GM18907 (cell line): ENCODE results near the gene ARHGAP4.

Experiments used
- ATAC-seq: cut with Tn5 transposase; IDR thresholded peaks from one replicate; pipeline ENCODE4 v1.9.1; 2021; ENCODE audit warnings: mild to moderate bottlenecking, moderate library complexity; ENCODE audit not compliant: unreplicated experiment

ARHGAP4 gene

GRCh38 chrX:153928846-153929245 is 2.8 kb upstream of the ARHGAP4 start:
- no peak for ATAC-seq

- ATAC-seq = peak; percentile 81
Observed at GRCh38 chrX:153927922-153928760, 2.1 kb upstream of the ARHGAP4 start.

- no peak for ATAC-seq
Observed at GRCh38 chrX:153927672-153927921, 1.5 kb upstream of the ARHGAP4 start.

GRCh38 chrX:153926858-153927671 is 1.0 kb upstream of the ARHGAP4 start:
- ATAC-seq = peak; percentile 57

- ATAC-seq = peak; percentile 1
Observed at GRCh38 chrX:153926552-153926857, 441 bp upstream of the ARHGAP4 start.

- ATAC-seq = no peak
Observed at GRCh38 chrX:153925387-153925738, 701 bp downstream of the ARHGAP4 start.

GRCh38 chrX:153924149-153924861 is 1.8 kb downstream of the ARHGAP4 start:
- no peak for ATAC-seq

- no peak for ATAC-seq
Observed at GRCh38 chrX:153922932-153923857, 2.9 kb downstream of the ARHGAP4 start.

GRCh38 chrX:153921511-153922446 is 4.3 kb downstream of the ARHGAP4 start:
- ATAC-seq = no peak

GRCh38 chrX:153921070-153921469 is 5.0 kb downstream of the ARHGAP4 start:
- no peak for ATAC-seq

GRCh38 chrX:153920546-153920945 is 5.5 kb downstream of the ARHGAP4 start:
- ATAC-seq = no peak

GRCh38 chrX:153919281-153919680 is 6.8 kb downstream of the ARHGAP4 start:
- no peak for ATAC-seq

- ATAC-seq = no peak
Observed at GRCh38 chrX:153917869-153918268, 8.2 kb downstream of the ARHGAP4 start.

GRCh38 chrX:153913701-153914100 is 12.4 kb downstream of the ARHGAP4 start:
- no peak for ATAC-seq

- no peak for ATAC-seq
Observed at GRCh38 chrX:153913211-153913610, 12.9 kb downstream of the ARHGAP4 start.

GRCh38 chrX:153911798-153912197 is 14.3 kb downstream of the ARHGAP4 start:
- no peak for ATAC-seq

GRCh38 chrX:153910446-153910845 is 15.6 kb downstream of the ARHGAP4 start:
- ATAC-seq = no peak

- no peak for ATAC-seq
Observed at GRCh38 chrX:153909980-153910360, 16.1 kb downstream of the ARHGAP4 start.

GRCh38 chrX:153909024-153909979 is 16.8 kb downstream of the ARHGAP4 start:
- no peak for ATAC-seq
